MM.1S (cell line): Measurements from ENCODE around the gene TRAF6.

ENCODE experiments used
- DNase-seq: peaks from one replicate; pipeline ENCODE4 v3.0.0-alpha.2; 2015
- H2AFZ ChIP-seq: fragments of 300-600 bp; sonication (generic); 2 replicates; pipeline ENCODE4 v1.6.0; 2016; ENCODE audit warnings: antibody characterized with exemption, low read length
- H3F3A ChIP-seq: fragments of 300-600 bp; sonication (generic); 2 replicates; pipeline ENCODE4 v1.6.1; 2016; ENCODE audit warnings: mild to moderate bottlenecking, antibody characterized with exemption, low read length, moderate library complexity, mixed read lengths; ENCODE audit not compliant: insufficient read depth
- H3K27ac ChIP-seq: fragments of 300-600 bp; sonication (generic); 2 replicates; pipeline ENCODE4 v1.5.1; 2016; ENCODE audit warnings: mild to moderate bottlenecking, low read length
- H3K27me3 ChIP-seq: fragments of 300-600 bp; sonication (generic); replicated peaks from 2 replicates; pipeline ENCODE4 v1.6.0; 2016; ENCODE audit warnings: low read length; ENCODE audit not compliant: insufficient read depth
- H3K36me3 ChIP-seq: fragments of 300-600 bp; sonication (generic); replicated peaks from 2 replicates; pipeline ENCODE4 v1.6.1; 2016; ENCODE audit warnings: mild to moderate bottlenecking, low read length, mixed read lengths; ENCODE audit not compliant: insufficient read depth
- H3K4me1 ChIP-seq: fragments of 300-600 bp; sonication (generic); 2 replicates; pipeline ENCODE4 v1.6.1; 2016; ENCODE audit warnings: low read length, mixed read lengths
- H3K4me2 ChIP-seq: fragments of 300-600 bp; sonication (generic); 2 replicates; pipeline ENCODE4 v1.6.0; 2016; ENCODE audit warnings: low read depth, low read length
- H3K4me3 ChIP-seq: fragments of 300-600 bp; sonication (generic); 2 replicates; pipeline ENCODE4 v1.5.1; 2016; ENCODE audit warnings: low read length, mixed read lengths
- H3K79me2 ChIP-seq: fragments of 300-600 bp; sonication (generic); 2 replicates; pipeline ENCODE4 v1.6.1; 2016; ENCODE audit warnings: mixed run types, low read length, mixed read lengths
- H3K9ac ChIP-seq: fragments of 300-600 bp; sonication (generic); 2 replicates; pipeline ENCODE4 v1.6.1; 2016; ENCODE audit warnings: low read length, mixed read lengths
- H3K9me2 ChIP-seq: fragments of 300-600 bp; sonication (generic); replicated peaks from 2 replicates; pipeline ENCODE4 v1.6.1; 2016; ENCODE audit warnings: mild to moderate bottlenecking, low read length, mixed read lengths; ENCODE audit not compliant: insufficient read depth
- H3K9me3 ChIP-seq: fragments of 300-600 bp; sonication (generic); replicated peaks from 2 replicates; pipeline ENCODE4 v1.6.1; 2016; ENCODE audit warnings: mild to moderate bottlenecking, low read length, mixed read lengths; ENCODE audit not compliant: insufficient read depth
- H4K20me1 ChIP-seq: fragments of 300-600 bp; sonication (generic); 2 replicates; pipeline ENCODE4 v1.6.1; 2016; ENCODE audit warnings: mild to moderate bottlenecking, low read length, moderate library complexity, mixed read lengths; ENCODE audit not compliant: insufficient read depth
- EZH2 ChIP-seq: fragments of 300-600 bp; sonication (generic); optimal IDR thresholded peaks from 2 replicates; pipeline ENCODE3; 2017; ENCODE audit warnings: low read depth, mild to moderate bottlenecking, antibody characterized with exemption, low read length, mixed read lengths
- EZH2phosphoT487 ChIP-seq: fragments of 300-600 bp; sonication (generic); IDR thresholded peaks from 2 replicates; pipeline ENCODE4 v1.6.1; 2018; ENCODE audit warnings: antibody characterized with exemption, low read length
- TF ChIP-seq, protein P1 (sequence below): fragments of 300-600 bp; sonication (generic); IDR thresholded peaks from 2 replicates; pipeline ENCODE4 v1.5.1; 2016; ENCODE audit warnings: antibody characterized with exemption, low read length, mixed read lengths

The TRAF6 gene

DNA sequence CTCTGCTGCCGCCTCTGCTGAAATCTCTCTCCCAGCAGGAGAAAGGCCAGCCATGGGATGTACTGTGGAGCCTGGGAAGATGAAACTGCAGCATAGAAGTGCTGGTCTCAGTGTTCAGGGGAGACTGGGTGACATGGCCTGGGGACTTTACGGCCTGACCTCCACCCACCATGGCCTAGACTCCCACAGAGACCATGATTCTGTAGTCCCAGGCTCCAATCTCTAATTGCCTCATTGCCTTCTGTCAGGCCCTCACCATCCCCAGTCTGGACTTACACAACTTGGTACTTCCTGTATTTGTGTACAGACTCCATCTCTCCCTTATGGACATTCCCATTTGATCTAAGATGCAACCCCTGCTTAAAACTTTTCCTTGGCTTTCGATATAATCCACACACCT, 43.1 kb downstream of the TRAF6 start:
- no peak overlapping the region for H3K27ac ChIP-seq
- H3K4me2 ChIP-seq, result no peak overlapping the region
- H3K79me2 ChIP-seq, result no peaks in the 10 kb centered on the region
- no peaks in the 10 kb centered on the region for H3K36me3 ChIP-seq
- H3K4me3 ChIP-seq, result no peak overlapping the region
- H3K27me3 ChIP-seq, result no peaks in the 10 kb centered on the region
- H2AFZ ChIP-seq, result no peak overlapping the region
- no peaks in the 10 kb centered on the region for H3F3A ChIP-seq
- TF ChIP-seq, protein P1, sequence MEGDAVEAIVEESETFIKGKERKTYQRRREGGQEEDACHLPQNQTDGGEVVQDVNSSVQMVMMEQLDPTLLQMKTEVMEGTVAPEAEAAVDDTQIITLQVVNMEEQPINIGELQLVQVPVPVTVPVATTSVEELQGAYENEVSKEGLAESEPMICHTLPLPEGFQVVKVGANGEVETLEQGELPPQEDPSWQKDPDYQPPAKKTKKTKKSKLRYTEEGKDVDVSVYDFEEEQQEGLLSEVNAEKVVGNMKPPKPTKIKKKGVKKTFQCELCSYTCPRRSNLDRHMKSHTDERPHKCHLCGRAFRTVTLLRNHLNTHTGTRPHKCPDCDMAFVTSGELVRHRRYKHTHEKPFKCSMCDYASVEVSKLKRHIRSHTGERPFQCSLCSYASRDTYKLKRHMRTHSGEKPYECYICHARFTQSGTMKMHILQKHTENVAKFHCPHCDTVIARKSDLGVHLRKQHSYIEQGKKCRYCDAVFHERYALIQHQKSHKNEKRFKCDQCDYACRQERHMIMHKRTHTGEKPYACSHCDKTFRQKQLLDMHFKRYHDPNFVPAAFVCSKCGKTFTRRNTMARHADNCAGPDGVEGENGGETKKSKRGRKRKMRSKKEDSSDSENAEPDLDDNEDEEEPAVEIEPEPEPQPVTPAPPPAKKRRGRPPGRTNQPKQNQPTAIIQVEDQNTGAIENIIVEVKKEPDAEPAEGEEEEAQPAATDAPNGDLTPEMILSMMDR, result no peak
- TF ChIP-seq EZH2phosphoT487, result no peak
- no peaks in the 10 kb centered on the region for H3K9me3 ChIP-seq
- no peaks in the 10 kb centered on the region for H3K9me2 ChIP-seq
- DNase-seq, result no peak
- H4K20me1 ChIP-seq, result no peaks in the 10 kb centered on the region
- H3K4me1 ChIP-seq, result no peaks in the 10 kb centered on the region
- no peak overlapping the region for H3K9ac ChIP-seq

DNA sequence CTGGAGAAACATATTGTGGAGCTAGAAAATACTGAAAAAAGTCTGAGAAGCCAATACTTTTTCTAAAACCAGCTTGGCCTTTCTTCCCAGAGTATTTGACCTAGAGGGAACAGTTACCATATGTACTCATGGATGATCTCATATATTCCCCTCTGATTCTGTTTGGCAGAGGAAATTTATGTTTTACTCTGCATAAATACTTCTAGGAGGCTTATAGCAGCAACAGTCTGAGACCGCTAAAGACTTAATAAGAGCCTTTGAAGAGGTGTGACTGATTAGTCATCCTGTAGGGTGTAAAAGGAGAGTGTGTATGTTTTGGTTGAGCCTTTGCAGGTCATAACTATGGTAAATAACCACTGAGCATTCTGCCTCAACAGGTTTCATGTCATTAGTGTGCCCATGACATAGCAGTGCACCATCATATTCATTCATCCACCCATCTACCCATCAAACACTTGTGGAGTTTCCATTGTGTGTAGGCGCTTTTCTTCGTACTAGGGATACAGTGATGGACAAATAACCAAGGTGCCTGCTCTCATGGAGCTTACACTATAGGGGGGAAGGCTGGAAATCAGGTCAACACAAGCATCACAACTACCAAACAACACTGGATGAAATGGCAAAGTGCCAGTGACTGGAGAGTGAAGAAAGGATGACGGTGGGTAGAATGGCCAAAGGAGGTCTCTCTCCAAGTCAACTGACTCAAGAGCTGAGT, 44.5 kb downstream of the TRAF6 start:
- H3K36me3 ChIP-seq, result no peaks in the 10 kb centered on the region
- no peaks in the 10 kb centered on the region for H3K4me1 ChIP-seq
- H3K27me3 ChIP-seq, result no peaks in the 10 kb centered on the region
- H3K4me3 ChIP-seq, result no peak overlapping the region
- H4K20me1 ChIP-seq, result no peaks in the 10 kb centered on the region
- TF ChIP-seq EZH2, result no peak
- TF ChIP-seq, protein P1, result no peak
- no peak for TF ChIP-seq EZH2phosphoT487
- H3K4me2 ChIP-seq, result no peak overlapping the region
- H3K9me3 ChIP-seq, result no peaks in the 10 kb centered on the region
- H3K27ac ChIP-seq, result no peak overlapping the region
- H3K9ac ChIP-seq, result no peak overlapping the region
- H3K79me2 ChIP-seq, result no peaks in the 10 kb centered on the region
- H3F3A ChIP-seq, result no peaks in the 10 kb centered on the region
- DNase-seq, result no peak
- H2AFZ ChIP-seq, result no peak overlapping the region
- no peaks in the 10 kb centered on the region for H3K9me2 ChIP-seq

DNA sequence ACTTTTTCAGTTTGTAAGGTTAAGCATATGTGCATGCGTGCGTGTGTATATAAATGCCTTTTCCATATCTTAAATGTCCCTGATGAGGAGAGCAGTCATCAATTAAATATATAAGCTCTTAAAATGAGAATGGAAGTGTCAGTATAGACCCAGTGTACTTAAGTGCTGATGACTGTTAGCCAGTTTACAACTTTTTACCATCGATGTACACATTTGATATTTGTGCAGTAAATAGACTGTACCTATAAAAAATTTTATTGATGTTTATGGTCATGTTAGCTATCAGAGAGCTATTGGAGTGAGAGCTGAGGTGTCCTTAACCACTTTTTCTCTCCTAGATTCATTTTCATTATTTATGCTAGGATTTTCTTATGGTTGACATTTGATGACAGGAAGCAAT, 45.4 kb downstream of the TRAF6 start:
- Histone ChIP-seq H3K4me1 (no peaks in the 10 kb centered on the region), H3K9me3 (no peaks in the 10 kb centered on the region), H3K36me3 (no peaks in the 10 kb centered on the region), H3K27ac (no peak overlapping the region), H3K4me3 (no peak overlapping the region), H3K9ac (no peak overlapping the region), H3K4me2 (no peak overlapping the region), H3K79me2 (no peaks in the 10 kb centered on the region), H3F3A (no peaks in the 10 kb centered on the region), H4K20me1 (no peaks in the 10 kb centered on the region), H2AFZ (no peak overlapping the region), H3K27me3 (no peaks in the 10 kb centered on the region), H3K9me2 (no peaks in the 10 kb centered on the region)
- no peak for DNase-seq
- no peak for TF ChIP-seq EZH2phosphoT487
- TF ChIP-seq, protein P1, result no peak
- no peak for TF ChIP-seq EZH2
